Stimulated activated CD4-positive, alpha-beta T cell treated with anti-CD3 and anti-CD28 coated beads, Interleukin-1b, Interleukin-23, amount 100 ng/mL, for 1 hour (primary cell): ENCODE results near the gene DSG2.
"Not testable (repeated sequence)": the region's sequence is repeated elsewhere in the genome, so short reads cannot be mapped to it uniquely, and the experiment has no call there.

Experiments
- DNase-seq, 2 donors: peaks; one replicate each; pipeline ENCODE4 v3.0.0-alpha.2; 2020; ENCODE audit warnings: low read depth in 2 of 2

The DSG2 gene

GRCh38 chr18:31497836-31498573 is at the start of gene DSG2:
Gene DSG2, plus strand, starts transcription at chr18:31498177. Its CDS starts 75 bp downstream, at chr18:31498252.
- no peak for DNase-seq

GRCh38 chr18:31450409-31450808 is 47.6 kb upstream of the DSG2 start:
- no peak for DNase-seq

GRCh38 chr18:31451625-31452024 is 46.4 kb upstream of the DSG2 start:
- no peak for DNase-seq

- no peak for DNase-seq
Observed at GRCh38 chr18:31454066-31454708, 43.8 kb upstream of the DSG2 start.

- no peak for DNase-seq
Observed at GRCh38 chr18:31469629-31470028, 28.3 kb upstream of the DSG2 start.

- DNase-seq = no peak
Observed at GRCh38 chr18:31478688-31479087, 19.3 kb upstream of the DSG2 start.

- no peak for DNase-seq
Observed at GRCh38 chr18:31482051-31482450, 15.9 kb upstream of the DSG2 start.

- DNase-seq = no peak
Observed at GRCh38 chr18:31483396-31483795, 14.6 kb upstream of the DSG2 start.

- no peak for DNase-seq
Observed at GRCh38 chr18:31484461-31484860, 13.5 kb upstream of the DSG2 start.

GRCh38 chr18:31486165-31486564 is 11.8 kb upstream of the DSG2 start:
- DNase-seq = no peak

GRCh38 chr18:31487246-31488015 is 10.5 kb upstream of the DSG2 start:
- no peak for DNase-seq

- no peak for DNase-seq
Observed at GRCh38 chr18:31489311-31489710, 8.7 kb upstream of the DSG2 start.

GRCh38 chr18:31490387-31490786 is 7.6 kb upstream of the DSG2 start:
- no peak for DNase-seq

- DNase-seq = no peak
Observed at GRCh38 chr18:31490833-31491232, 7.1 kb upstream of the DSG2 start.

- DNase-seq = no peak
Observed at GRCh38 chr18:31491586-31491985, 6.4 kb upstream of the DSG2 start.

- DNase-seq = no peak
Observed at GRCh38 chr18:31492671-31493070, 5.3 kb upstream of the DSG2 start.

- no peak for DNase-seq
Observed at GRCh38 chr18:31493171-31493570, 4.8 kb upstream of the DSG2 start.

GRCh38 chr18:31493941-31494340 is 4.0 kb upstream of the DSG2 start:
- no peak for DNase-seq

- DNase-seq = not testable (repeated sequence)
Observed at GRCh38 chr18:31494705-31495244, 3.2 kb upstream of the DSG2 start.

- DNase-seq = no peak
Observed at GRCh38 chr18:31497404-31497835, 557 bp upstream of the DSG2 start.

GRCh38 chr18:31498574-31499524 is 872 bp downstream of the DSG2 start:
- no peak for DNase-seq
